GM21737 (cell line): ENCODE data around the gene CADM1.

Source experiments
- ATAC-seq: cut with Tn5 transposase; IDR thresholded peaks from one replicate; pipeline ENCODE4 v1.9.1; 2021; ENCODE audit warnings: mild to moderate bottlenecking, moderate library complexity; ENCODE audit not compliant: unreplicated experiment

CADM1 gene

GRCh38 chr11:115409116-115409670, 95.0 kb downstream of the CADM1 start:
- no peak for ATAC-seq

- ATAC-seq = no peak
These were observed 95.9 kb downstream of the CADM1 start for GRCh38 chr11:115408036-115408921.

- ATAC-seq = no peak
These were observed 96.7 kb downstream of the CADM1 start for GRCh38 chr11:115407496-115407895.

- ATAC-seq = no peak
These were observed 97.8 kb downstream of the CADM1 start for GRCh38 chr11:115406404-115406803.

GRCh38 chr11:115398333-115399080, 105.7 kb downstream of the CADM1 start:
- no peak for ATAC-seq

- no peak for ATAC-seq
These were observed 107.7 kb downstream of the CADM1 start for GRCh38 chr11:115396533-115396932.

- no peak for ATAC-seq
These were observed 110.3 kb downstream of the CADM1 start for GRCh38 chr11:115393950-115394349.

- no peak for ATAC-seq
These were observed 112.6 kb downstream of the CADM1 start for GRCh38 chr11:115391598-115391997.

- no peak for ATAC-seq
These were observed 113.1 kb downstream of the CADM1 start for GRCh38 chr11:115391160-115391559.

- no peak for ATAC-seq
These were observed 113.8 kb downstream of the CADM1 start for GRCh38 chr11:115390441-115390840.

GRCh38 chr11:115389790-115390189, 114.4 kb downstream of the CADM1 start:
- ATAC-seq = no peak

GRCh38 chr11:115385226-115385625, 119.0 kb downstream of the CADM1 start:
- no peak for ATAC-seq

GRCh38 chr11:115384236-115384635, 120.0 kb downstream of the CADM1 start:
- no peak for ATAC-seq

GRCh38 chr11:115383431-115383830, 120.8 kb downstream of the CADM1 start:
- ATAC-seq = no peak

- ATAC-seq = no peak
These were observed 124.7 kb downstream of the CADM1 start for GRCh38 chr11:115379528-115379927.

GRCh38 chr11:115378557-115378956, 125.7 kb downstream of the CADM1 start:
- ATAC-seq = no peak

- no peak for ATAC-seq
These were observed 126.3 kb downstream of the CADM1 start for GRCh38 chr11:115377882-115378296.

- ATAC-seq = no peak
These were observed 135.6 kb downstream of the CADM1 start for GRCh38 chr11:115368616-115369015.

GRCh38 chr11:115366826-115367225, 137.4 kb downstream of the CADM1 start:
- ATAC-seq = no peak

- no peak for ATAC-seq
These were observed 138.3 kb downstream of the CADM1 start for GRCh38 chr11:115365907-115366306.

- ATAC-seq = no peak
These were observed 139.3 kb downstream of the CADM1 start for GRCh38 chr11:115364896-115365295.

GRCh38 chr11:115363921-115364320, 140.3 kb downstream of the CADM1 start:
- no peak for ATAC-seq
